ENCODE data around the gene SREBF1. TPM values are rescaled to one million over a fixed set of nuclear protein-coding genes. Genes with fewer than 3 reads are reported as not detected.

The SREBF1 gene
- total and polyA plus RNA-seq, 2 of the 4 experiments (the other 2 are of a cell fraction), result 3.4 to 20.4 TPM

DNA sequence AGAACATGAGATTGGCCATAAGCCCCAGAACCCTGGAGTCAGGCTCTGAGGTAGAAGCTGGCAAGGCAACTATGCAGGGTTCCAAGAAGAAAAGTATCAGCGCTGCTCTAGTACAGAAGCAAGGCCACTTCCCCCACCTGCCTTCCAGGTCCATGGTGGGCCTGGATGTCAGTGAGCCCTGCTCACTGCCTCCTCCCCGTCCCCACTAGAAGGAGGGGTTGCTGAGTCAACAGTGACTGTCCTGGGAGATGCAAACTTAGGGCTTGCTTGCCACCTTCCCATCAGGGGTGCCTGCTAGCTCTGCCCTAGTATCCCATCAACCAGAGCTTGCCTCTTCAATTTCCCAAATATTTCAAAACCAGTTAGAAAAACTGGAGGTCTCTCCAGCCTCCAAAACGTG is 29.6 kb upstream of the SREBF1 start:
- Histone ChIP-seq H3K27me3 (ENCODE audit: control insufficient read depth, insufficient read depth, low read length) (no peaks in the 10 kb centered on the region), H3K4me3 (ENCODE audit: insufficient read depth, low read depth, low read length) (no peak overlapping the region), H2BK120ac (ENCODE audit: low read depth, low read length) (no peak overlapping the region), H2BK20ac (ENCODE audit: low read depth, low read length) (no peak overlapping the region), H3K9ac (ENCODE audit: low read depth, low read length) (no peak overlapping the region), H3K27ac (ENCODE audit: insufficient read depth, low read length) (no peak overlapping the region), H2BK5ac (ENCODE audit: low read depth, low read length, poor library complexity, severe bottlenecking) (no peak overlapping the region), H3K9me3 (ENCODE audit: control insufficient read depth, insufficient read depth, low read length) (no peaks in the 10 kb centered on the region), H3K23ac (ENCODE audit: low read depth, low read length) (no peak overlapping the region), H2AK5ac (ENCODE audit: low read depth, low read length) (peak overlapping the region; percentile 17; the same call in 1 of the 2 replicates), H3K4me1 (ENCODE audit: control insufficient read depth, insufficient read depth, low read length) (peaks cover 5% of the 10 kb centered on the region; the same call in 1 of the 2 replicates), H3K9me1 (ENCODE audit: insufficient read depth, low read length) (peaks cover 10% of the 10 kb centered on the region; the same call in 1 of the 2 replicates), H3K4ac (ENCODE audit: low read depth, low read length) (no peak overlapping the region), H2AFZ (replicated peaks; ENCODE audit: low read length, poor library complexity) (no peak overlapping the region), H3K79me1 (ENCODE audit: low read depth in 1 of 2, low read length in 2 of 2) (peaks cover 0 to 16% of the 10 kb centered on the region in 2 experiments; a peak in 3 of 4 replicates), H3K36me3 (ENCODE audit: control insufficient read depth, insufficient read depth, low read length) (peaks cover 25% of the 10 kb centered on the region), H2BK15ac (ENCODE audit: low read depth, low read length) (no peak overlapping the region), H4K20me1 (ENCODE audit: insufficient read depth, low read length) (no peaks in the 10 kb centered on the region), H4K5ac (ENCODE audit: low read depth, low read length) (no peak overlapping the region), H3K18ac (ENCODE audit: low read depth, low read length) (no peak overlapping the region), H3K4me2 (ENCODE audit: low read depth, low read length) (no peak overlapping the region), H2AK9ac (replicated peaks; ENCODE audit: low read depth, low read length, poor library complexity) (no peak overlapping the region), H4K91ac (ENCODE audit: insufficient read depth, low read depth, low read length) (no peak overlapping the region), H4K8ac (ENCODE audit: low read depth in 2 of 2, low read length in 2 of 2) (no peak overlapping the region), H3K56ac (ENCODE audit: extremely low read depth, insufficient read depth, low read length) (no peak overlapping the region), H3K14ac (replicated peaks; ENCODE audit: low read depth, low read length) (no peak overlapping the region)
- TF ChIP-seq MAFK (IDR thresholded peaks at IDR 0.05; ENCODE audit: low read depth, low read length) (no peak), MXI1 (IDR thresholded peaks at IDR 0.05; ENCODE audit: borderline replicate concordance, low read depth, low read length) (no peak), MAZ (IDR thresholded peaks at IDR 0.05; ENCODE audit: borderline replicate concordance, low read depth, low read length) (no peak), CHD1 (IDR thresholded peaks at IDR 0.05; ENCODE audit: low read depth, low read length) (no peak)
- no TSS peak for BruUV-seq (replicated peaks)
- no CpG with 5 or more reads among the region's 3 CpGs for WGBS, 2 experiments (ENCODE audit: extremely low coverage in 2 of 2, insufficient read length in 1 of 2)
- ChIA-PET CTCF (no interaction called here), POLR2A (ENCODE audit: unreplicated experiment) (no interaction called here)
- intact Hi-C loops (cut with micrococcal nuclease), result no loop called here
- in situ Hi-C loops (cut with MboI; ENCODE audit: low sequenced_read_pairs), result no loop called here
- DNase-seq, result no peak
- no peak for ATAC-seq (ENCODE audit: low read depth)
- dilution Hi-C loops (cut with HindIII; ENCODE audit: low sequenced_read_pairs, unreplicated experiment), result no loop called here

All from IMR-90 (cell line).